Thyroid gland (tissue), 4 donors: ENCODE measurements around the gene HMGN2. TPM values are rescaled to one million over a fixed set of nuclear protein-coding genes. Genes with fewer than 3 reads are reported as not detected.

Experiments used
- DNase-seq, 2 donors: peaks; one replicate each; pipeline ENCODE4 v3.0.0-alpha.2; 2019
- H3K27ac ChIP-seq, 3 donors: fragments of 200-600 bp; sonication (generic); 1 replicate in 2 of 3; 2 replicates in 1 of 3; pipeline ENCODE4 v1.5.1; 2016 to 2019; ENCODE audit warnings: mild to moderate bottlenecking in 1 of 3, moderate library complexity in 1 of 3
- H3K27me3 ChIP-seq: fragments of 200-600 bp; sonication (generic); one replicate; pipeline ENCODE4 v1.5.1; 2019
- H3K36me3 ChIP-seq, 2 donors: fragments of 200-600 bp; sonication (generic); one replicate each; pipeline ENCODE4 v1.5.1; 2016 to 2019
- H3K4me1 ChIP-seq, 2 donors: fragments of 200-600 bp; sonication (generic); one replicate each; pipeline ENCODE4 v1.5.1; 2017 to 2019
- H3K4me3 ChIP-seq, 3 donors: fragments of 200-600 bp; sonication (generic); replicated peaks in 1 of 3; 1 replicate in 2 of 3; 2 replicates in 1 of 3; pipeline ENCODE4 v1.5.1; 2016; ENCODE audit warnings: mild to moderate bottlenecking in 1 of 3
- H3K9me3 ChIP-seq: fragments of 200-600 bp; sonication (generic); one replicate; pipeline ENCODE4 v1.5.1; 2017
- CTCF ChIP-seq, 6 experiments: fragments of 200-600 bp in 3 of 6; fragments of 450-650 bp in 3 of 6; sonication (generic) in 3 of 6; IDR thresholded peaks; one replicate each; pipeline ENCODE4 v1.5.1; 2016 to 2019; ENCODE audit warnings: antibody characterized with exemption in 6 of 6, mild to moderate bottlenecking in 2 of 6, inconsistent platforms in 1 of 6, moderate library complexity in 1 of 6
- POLR2A ChIP-seq, 2 donors: fragments of 450-650 bp; IDR thresholded peaks; one replicate each; pipeline ENCODE4 v1.6.1; 2017; ENCODE audit warnings: antibody characterized with exemption in 2 of 2, mild to moderate bottlenecking in 2 of 2, moderate library complexity in 1 of 2
- WGBS, 2 donors: methylation state at CpG; one replicate each; pipeline ENCODE4 v1.1.5; 2017; 5-methylcytosine and 5-hydroxymethylcytosine counted together
- intact Hi-C: fragments of 100-400 bp; cut with DNase I; formaldehyde crosslinking; loops from one replicate; pipeline ENCODE4 v1.15.1; 2023
- total RNA-seq, 4 donors: library from RNA; depleted of rRNA; stranded (reverse); fragments of >200 nt; gene quantifications; one replicate each; pipeline ENCODE4 v1.2.3, GENCODE V29; 2016

The HMGN2 gene
- total RNA-seq: 100 to 1,000 TPM; 277 to 411 (median 319) TPM

GRCh38 chr1:26472320-26472900, at the start of gene HMGN2:
Gene HMGN2, plus strand, starts transcription at chr1:26472440. Its CDS starts 173 bp downstream, at chr1:26472613.
- H3K36me3 ChIP-seq: peaks cover 16 to 19% of the 10 kb centered on the region in 2 donors
- H3K27me3 ChIP-seq: no peaks in the 10 kb centered on the region
- H3K4me3 ChIP-seq: peak within 1 kb of the TSS; percentile 94 to 99 (median 98)
- intact Hi-C loops: loop anchor here (5.0 kb wide), 1 partner anchor 35 kb away; no protein-coding TSS in a partner anchor
- peak within 1 kb of the TSS; percentile 99 to 100 (median 100) for H3K27ac ChIP-seq
- TF ChIP-seq CTCF (IDR thresholded peaks at IDR 0.05) (no peak), POLR2A (IDR thresholded peaks at IDR 0.05) (peak; percentile 43 to 49)
- 0% methylated on average over 1 to 2 of the region's 69 CpGs for WGBS, 2 donors
- H3K9me3 ChIP-seq: no peaks in the 10 kb centered on the region
- H3K4me1 ChIP-seq: peaks cover 15 to 26% of the 10 kb centered on the region in 2 donors
- DNase-seq: peak; percentile 93

- Histone ChIP-seq H3K4me1 (peaks cover 4 to 12% of the 10 kb centered on the region in 2 donors), H3K27ac (no peak overlapping the region), H3K27me3 (no peaks in the 10 kb centered on the region), H3K9me3 (no peaks in the 10 kb centered on the region), H3K4me3 (no peak overlapping the region), H3K36me3 (no peaks in the 10 kb centered on the region)
- TF ChIP-seq POLR2A (IDR thresholded peaks at IDR 0.05) (no peak), CTCF (IDR thresholded peaks at IDR 0.05) (no peak)
- intact Hi-C loops: no loop called here
- 93 to 96% methylated on average over 2 of the region's 2 CpGs for WGBS, 2 donors
- no peak for DNase-seq
Observed at GRCh38 chr1:26429721-26430120, 42.5 kb upstream of the HMGN2 start.

GRCh38 chr1:26431979-26432695, 40.1 kb upstream of the HMGN2 start, which contains the start of gene DHDDS:
Gene DHDDS, plus strand, starts transcription at chr1:26432321. Its CDS starts 625 bp downstream, at chr1:26432946.
- H3K27me3 ChIP-seq: no peaks in the 10 kb centered on the region
- DNase-seq: peak; percentile 98 to 99
- peaks cover 4 to 12% of the 10 kb centered on the region in 2 donors for H3K4me1 ChIP-seq
- peak within 1 kb of the TSS; percentile 33 to 43 (median 41) for H3K4me3 ChIP-seq
- H3K9me3 ChIP-seq: no peaks in the 10 kb centered on the region
- peak within 1 kb of the TSS; percentile 27 to 33 (median 28) for H3K27ac ChIP-seq
- peaks cover 3 to 5% of the 10 kb centered on the region in 2 donors for H3K36me3 ChIP-seq
- TF ChIP-seq POLR2A (IDR thresholded peaks at IDR 0.05) (peak in 1 of 2 donors; percentile 84), CTCF (IDR thresholded peaks at IDR 0.05) (peak in 1 of 6 experiments; percentile 20)
- intact Hi-C loops: no loop called here
- 0% methylated on average over 30 to 42 of the region's 45 CpGs for WGBS, 2 donors

GRCh38 chr1:26432793-26433192, 39.4 kb upstream of the HMGN2 start:
- 40 to 42% methylated on average over 3 of the region's 3 CpGs for WGBS, 2 donors
- Histone ChIP-seq H3K4me3 (peak overlapping the region in 2 of 3 donors; percentile 33 to 43), H3K9me3 (no peaks in the 10 kb centered on the region), H3K27ac (peak overlapping the region in 1 of 3 donors; percentile 33), H3K36me3 (peaks cover 7 to 9% of the 10 kb centered on the region in 2 donors), H3K27me3 (no peaks in the 10 kb centered on the region), H3K4me1 (peaks cover 4 to 12% of the 10 kb centered on the region in 2 donors)
- intact Hi-C loops: no loop called here
- TF ChIP-seq CTCF (IDR thresholded peaks at IDR 0.05): no peak
- TF ChIP-seq POLR2A (IDR thresholded peaks at IDR 0.05): no peak
- DNase-seq: no peak
